ENCODE data around the gene TBC1D9.

- no peak for TF ChIP-seq EZH2 (IDR thresholded peaks at IDR 0.05)
- TF ChIP-seq POLR2AphosphoS5 (IDR thresholded peaks at IDR 0.05; ENCODE audit: borderline replicate concordance, low read depth, low read length): no peak
Observed at GRCh38 chr4:140595065-140595464, 161.1 kb downstream of the TBC1D9 start.
